Transverse colon (tissue), 4 donors: Measurements from ENCODE around the gene PDCD1. TPM values are rescaled to one million over a fixed set of nuclear protein-coding genes. Genes with fewer than 3 reads are reported as not detected.

Experiments used
- DNase-seq: peaks from one replicate; pipeline ENCODE4 v3.0.0-alpha.2; 2019
- H3K27ac ChIP-seq, 4 donors: fragments of 200-600 bp; sonication (generic); 2 replicates each; pipeline ENCODE4 v1.5.1; 2016 to 2018; ENCODE audit warnings: inconsistent platforms in 4 of 4
- H3K27me3 ChIP-seq: fragments of 200-600 bp; sonication (generic); 2 replicates; pipeline ENCODE4 v1.5.1; 2017; ENCODE audit warnings: inconsistent platforms
- H3K36me3 ChIP-seq, 4 donors: fragments of 200-600 bp; sonication (generic); 2 replicates each; pipeline ENCODE4 v1.5.1; 2017 to 2019; ENCODE audit warnings: inconsistent platforms in 4 of 4
- H3K4me1 ChIP-seq, 4 donors: fragments of 200-600 bp; sonication (generic); 2 replicates each; pipeline ENCODE4 v1.5.1; 2017 to 2020; ENCODE audit warnings: inconsistent platforms in 4 of 4
- H3K4me3 ChIP-seq, 4 donors: fragments of 200-600 bp; sonication (generic); 1 replicate in 1 of 4; 2 replicates in 3 of 4; pipeline versions ENCODE4 v1.5.1 to v1.6.1; 2017 to 2019; ENCODE audit warnings: inconsistent platforms in 4 of 4
- H3K9me3 ChIP-seq, 2 donors: fragments of 200-600 bp; sonication (generic); 2 replicates each; pipeline ENCODE4 v1.5.1; 2017 to 2019; ENCODE audit warnings: inconsistent platforms in 2 of 2
- EP300 ChIP-seq: sonication (generic); formaldehyde crosslinking; IDR thresholded peaks from one replicate; pipeline ENCODE4 v1.6.1; 2017; ENCODE audit warnings: antibody characterized with exemption, low read depth
- POLR2A ChIP-seq: fragments of 450-650 bp; IDR thresholded peaks from one replicate; pipeline ENCODE4 v1.6.1; 2016; ENCODE audit warnings: antibody characterized with exemption, mild to moderate bottlenecking, moderate library complexity
- POLR2AphosphoS5 ChIP-seq, 3 donors: sonication (generic); formaldehyde crosslinking; IDR thresholded peaks; one replicate each; pipeline ENCODE4 v1.6.1; 2016; ENCODE audit warnings: antibody characterized with exemption in 3 of 3
- WGBS, 2 donors: methylation state at CpG; one replicate each; pipeline ENCODE4 v1.1.5; 2018; ENCODE audit warnings: low coverage in 1 of 2; 5-methylcytosine and 5-hydroxymethylcytosine counted together
- in situ Hi-C, 4 donors: fragments of 200-750 bp; cut with MboI; loops; one replicate each; pipeline versions ENCODE4 v1.15.0 to v1.15.1; 2017; ENCODE audit warnings: low sequenced_read_pairs in 3 of 4, low pct_ligation_motif_present in 1 of 4, low pct_unique_long_range_greater_than_20kb in 1 of 4
- intact Hi-C: fragments of 100-400 bp; cut with DNase I; formaldehyde crosslinking; loops from one replicate; pipeline ENCODE4 v1.15.1; 2023; ENCODE audit warnings: low total_unique reads
- total RNA-seq, 4 donors: library from RNA; depleted of rRNA; stranded (reverse); fragments of >200 nt; gene quantifications; one replicate each; pipeline ENCODE4 v1.1.0, GENCODE V29; 2016
- TF ChIP-seq, protein P1 (sequence below), 5 experiments: fragments of 200-600 bp in 3 of 5; fragments of 450-650 bp in 2 of 5; sonication (generic) in 3 of 5; IDR thresholded peaks; 1 replicate in 2 of 5; 2 replicates in 3 of 5; pipeline ENCODE4 v1.5.1; 2016 to 2017; ENCODE audit warnings: antibody characterized with exemption in 5 of 5, inconsistent platforms in 3 of 5, mild to moderate bottlenecking in 2 of 5, moderate library complexity in 1 of 5

PDCD1 gene
- total RNA-seq, 4 donors from 2014 or later: 0.55 to 0.64 TPM; not detected in 2

DNA sequence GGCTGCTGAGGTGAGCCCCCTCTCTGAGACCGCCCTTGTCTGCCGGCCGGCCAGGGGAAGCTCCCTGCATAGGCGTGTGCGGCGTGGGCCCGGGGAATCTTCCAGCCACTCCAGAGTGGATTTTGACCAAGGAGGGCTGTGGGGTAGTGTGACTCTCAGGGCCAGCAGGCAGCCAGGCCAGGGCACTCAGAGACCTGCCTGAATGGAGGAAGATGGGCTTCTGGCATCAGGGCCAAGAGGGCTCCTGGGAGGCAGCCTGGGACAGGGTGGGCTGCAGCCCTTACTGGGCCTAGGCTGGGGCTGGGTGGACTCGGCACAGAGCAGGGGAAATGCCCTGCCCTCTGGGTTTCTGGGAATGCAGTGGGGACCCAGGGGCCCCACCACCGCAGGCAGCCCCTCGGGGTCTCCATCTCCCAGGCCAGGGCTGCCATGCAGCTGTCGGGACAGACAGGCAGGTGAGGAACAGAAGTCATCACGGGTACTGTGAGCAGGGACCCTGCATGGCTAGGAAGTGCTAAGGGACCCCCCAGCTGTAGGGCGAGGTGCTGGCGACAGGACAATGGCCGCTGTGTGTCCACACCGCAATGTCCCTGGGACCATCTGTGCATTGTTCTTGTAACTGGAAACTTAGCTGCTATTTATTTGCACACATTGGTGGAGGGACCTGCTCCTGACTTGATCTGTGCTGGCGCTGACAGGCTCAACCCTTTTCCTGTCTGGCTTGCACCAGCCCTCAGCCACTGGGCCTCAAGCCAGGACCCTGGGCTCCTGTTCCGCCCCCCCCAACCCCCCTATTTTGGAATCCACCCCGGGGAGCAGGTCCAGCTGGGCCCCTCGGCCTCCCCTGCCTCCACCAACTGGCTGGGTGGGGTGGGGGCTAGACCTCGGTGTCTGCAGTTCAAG is 4.1 kb downstream of the PDCD1 start:
- intact Hi-C loops: no loop called here
- no peak for TF ChIP-seq POLR2A
- TF ChIP-seq, protein P1, sequence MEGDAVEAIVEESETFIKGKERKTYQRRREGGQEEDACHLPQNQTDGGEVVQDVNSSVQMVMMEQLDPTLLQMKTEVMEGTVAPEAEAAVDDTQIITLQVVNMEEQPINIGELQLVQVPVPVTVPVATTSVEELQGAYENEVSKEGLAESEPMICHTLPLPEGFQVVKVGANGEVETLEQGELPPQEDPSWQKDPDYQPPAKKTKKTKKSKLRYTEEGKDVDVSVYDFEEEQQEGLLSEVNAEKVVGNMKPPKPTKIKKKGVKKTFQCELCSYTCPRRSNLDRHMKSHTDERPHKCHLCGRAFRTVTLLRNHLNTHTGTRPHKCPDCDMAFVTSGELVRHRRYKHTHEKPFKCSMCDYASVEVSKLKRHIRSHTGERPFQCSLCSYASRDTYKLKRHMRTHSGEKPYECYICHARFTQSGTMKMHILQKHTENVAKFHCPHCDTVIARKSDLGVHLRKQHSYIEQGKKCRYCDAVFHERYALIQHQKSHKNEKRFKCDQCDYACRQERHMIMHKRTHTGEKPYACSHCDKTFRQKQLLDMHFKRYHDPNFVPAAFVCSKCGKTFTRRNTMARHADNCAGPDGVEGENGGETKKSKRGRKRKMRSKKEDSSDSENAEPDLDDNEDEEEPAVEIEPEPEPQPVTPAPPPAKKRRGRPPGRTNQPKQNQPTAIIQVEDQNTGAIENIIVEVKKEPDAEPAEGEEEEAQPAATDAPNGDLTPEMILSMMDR (IDR thresholded peaks at IDR 0.05): no peak
- TF ChIP-seq EP300: no peak
- no peak for TF ChIP-seq POLR2AphosphoS5 (IDR thresholded peaks at IDR 0.05)
- H3K27me3 ChIP-seq: peaks cover 14% of the 10 kb centered on the region
- no peak overlapping the region for H3K27ac ChIP-seq
- in situ Hi-C loops: no loop called here
- peaks cover 5 to 10% (median 9%) of the 10 kb centered on the region in 4 donors for H3K4me1 ChIP-seq
- no peaks in the 10 kb centered on the region for H3K36me3 ChIP-seq
- H3K9me3 ChIP-seq: no peaks in the 10 kb centered on the region
- no peak overlapping the region for H3K4me3 ChIP-seq
- WGBS, 2 donors: 70 to 95% methylated on average over 4 to 17 of the region's 21 CpGs
- no peak for DNase-seq

DNA sequence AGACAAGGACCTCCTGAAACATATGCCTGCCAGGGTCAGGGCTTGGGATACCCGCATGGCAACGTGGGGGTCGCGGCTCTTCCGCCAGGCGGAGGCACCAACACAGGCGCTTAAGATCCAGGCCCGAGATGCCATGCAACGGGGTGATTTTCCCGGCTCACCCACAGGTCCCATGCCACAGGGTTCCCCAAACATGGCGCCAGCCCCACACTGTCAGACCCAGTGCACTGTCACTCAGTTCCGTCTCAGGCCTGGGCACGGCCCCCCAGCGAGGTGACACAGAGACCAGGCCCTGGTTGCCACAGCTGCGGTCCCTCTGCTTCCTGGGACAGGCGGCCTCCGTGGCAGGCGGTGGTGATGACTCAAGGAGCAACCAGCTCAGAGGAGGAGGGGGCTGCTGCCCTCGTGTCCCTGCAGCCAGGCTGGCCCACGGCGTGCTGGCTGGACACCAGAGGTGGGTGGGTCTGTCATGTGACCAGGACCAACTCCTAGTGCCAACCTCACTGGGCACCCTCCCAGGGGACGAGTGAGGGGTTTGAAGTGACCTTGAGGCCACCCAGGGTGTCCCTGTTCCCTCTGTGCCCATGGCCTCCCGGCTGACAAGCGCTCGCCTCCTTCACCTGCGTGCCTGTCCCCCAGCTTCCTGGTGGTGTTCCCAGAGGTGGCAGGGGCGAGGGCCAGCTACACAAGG is 4.9 kb downstream of the PDCD1 start:
- in situ Hi-C loops (no loop called here), intact Hi-C loops (no loop called here)
- H3K4me1 ChIP-seq: peaks cover 0 to 2% (median 1%) of the 10 kb centered on the region in 4 donors
- TF ChIP-seq POLR2AphosphoS5 (IDR thresholded peaks at IDR 0.05) (no peak), POLR2A (no peak), EP300 (no peak)
- peaks cover 7% of the 10 kb centered on the region for H3K27me3 ChIP-seq
- no peak overlapping the region for H3K4me3 ChIP-seq
- H3K9me3 ChIP-seq: no peaks in the 10 kb centered on the region
- no peak for DNase-seq
- WGBS, 2 donors: 77% methylated on average over 19 of the region's 27 CpGs; no CpG with 5 or more reads in 1 of the 2 donors
- H3K27ac ChIP-seq: no peak overlapping the region
- H3K36me3 ChIP-seq: no peaks in the 10 kb centered on the region

DNA sequence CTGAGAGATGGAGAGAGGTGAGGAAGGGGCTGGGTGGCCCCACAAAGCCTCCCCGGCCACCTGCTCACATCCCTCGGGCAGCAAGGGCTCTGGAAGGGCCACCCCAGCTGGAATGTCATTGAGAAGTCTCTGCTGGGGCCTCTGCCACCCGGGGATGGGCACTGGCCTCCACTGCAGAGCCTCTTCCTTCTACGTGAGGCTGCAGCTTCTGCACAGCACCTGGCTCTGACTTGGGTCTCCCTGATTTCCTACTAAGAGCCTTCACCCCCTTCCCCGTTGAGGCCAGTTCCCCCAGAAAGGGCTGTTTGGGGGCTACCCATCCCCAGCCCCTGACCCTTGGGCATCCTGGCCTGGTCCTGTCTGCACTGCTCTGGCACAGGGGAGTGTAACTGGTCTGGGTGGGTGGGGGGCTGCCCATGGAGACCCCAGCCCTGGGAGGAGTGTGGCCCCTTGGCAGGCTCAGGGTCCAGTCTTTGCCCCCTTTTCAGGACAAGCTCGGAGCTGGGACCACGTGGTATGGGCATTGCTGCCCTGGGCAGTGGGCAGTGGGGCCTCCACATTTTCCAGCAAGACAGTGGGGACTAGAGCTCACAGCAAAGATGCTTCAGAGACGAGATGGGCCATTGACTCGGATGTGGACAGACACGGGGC is 5.6 kb downstream of the PDCD1 start:
- H3K27me3 ChIP-seq: peaks cover 7% of the 10 kb centered on the region
- no peak overlapping the region for H3K4me3 ChIP-seq
- intact Hi-C loops: no loop called here
- 82% methylated on average over 10 of the region's 10 CpGs; no CpG with 5 or more reads in 1 of the 2 donors for WGBS, 2 donors
- no peaks in the 10 kb centered on the region for H3K36me3 ChIP-seq
- no peak for TF ChIP-seq POLR2A
- TF ChIP-seq, protein P1 (IDR thresholded peaks at IDR 0.05): no peak
- no peak for TF ChIP-seq POLR2AphosphoS5 (IDR thresholded peaks at IDR 0.05)
- no peak for TF ChIP-seq EP300
- DNase-seq: no peak
- in situ Hi-C loops: no loop called here
- H3K4me1 ChIP-seq: no peaks in the 10 kb centered on the region
- no peak overlapping the region for H3K27ac ChIP-seq
- H3K9me3 ChIP-seq: no peaks in the 10 kb centered on the region

DNA sequence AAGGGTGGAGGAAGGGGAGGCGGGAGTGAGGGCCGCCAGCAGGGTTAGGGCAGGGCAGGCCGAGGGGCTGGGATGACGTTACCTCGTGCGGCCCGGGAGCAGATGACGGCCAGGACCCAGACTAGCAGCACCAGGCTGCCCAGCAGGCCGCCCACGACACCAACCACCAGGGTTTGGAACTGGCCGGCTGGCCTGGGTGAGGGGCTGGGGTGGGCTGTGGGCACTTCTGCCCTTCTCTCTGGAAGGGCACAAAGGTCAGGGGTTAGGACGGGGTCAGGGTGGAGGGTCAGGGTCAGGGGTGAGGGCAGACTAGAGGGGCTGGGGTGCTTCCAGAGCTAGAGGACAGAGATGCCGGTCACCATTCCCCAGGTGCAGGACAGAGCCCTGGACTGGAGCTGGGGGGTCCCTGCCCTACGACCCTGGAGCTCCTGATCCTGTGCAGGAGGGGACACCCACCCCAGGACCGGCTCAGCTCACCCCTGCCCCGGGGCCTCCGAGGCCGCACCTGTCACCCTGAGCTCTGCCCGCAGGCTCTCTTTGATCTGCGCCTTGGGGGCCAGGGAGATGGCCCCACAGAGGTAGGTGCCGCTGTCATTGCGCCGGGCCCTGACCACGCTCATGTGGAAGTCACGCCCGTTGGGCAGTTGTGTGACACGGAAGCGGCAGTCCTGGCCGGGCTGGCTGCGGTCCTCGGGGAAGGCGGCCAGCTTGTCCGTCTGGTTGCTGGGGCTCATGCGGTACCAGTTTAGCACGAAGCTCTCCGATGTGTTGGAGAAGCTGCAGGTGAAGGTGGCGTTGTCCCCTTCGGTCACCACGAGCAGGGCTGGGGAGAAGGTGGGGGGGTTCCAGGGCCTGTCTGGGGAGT is 6.3 kb downstream of the PDCD1 start:
- Histone ChIP-seq H3K4me1 (no peaks in the 10 kb centered on the region), H3K4me3 (no peak overlapping the region), H3K9me3 (no peaks in the 10 kb centered on the region), H3K27ac (no peak overlapping the region), H3K36me3 (no peaks in the 10 kb centered on the region), H3K27me3 (peaks cover 2% of the 10 kb centered on the region)
- DNase-seq: no peak
- TF ChIP-seq POLR2AphosphoS5 (IDR thresholded peaks at IDR 0.05) (no peak), EP300 (no peak), POLR2A (no peak)
- TF ChIP-seq, protein P1 (IDR thresholded peaks at IDR 0.05): no peak
- 65 to 89% methylated on average over 4 to 27 of the region's 39 CpGs for WGBS, 2 donors
- intact Hi-C loops (no loop called here), in situ Hi-C loops (no loop called here)
